ENCODE data around the gene VEZT. TPM values are rescaled to one million over a fixed set of nuclear protein-coding genes. Genes with fewer than 3 reads are reported as not detected.
A peak's percentile ranks its signal among the peaks of the same experiment; 100 is the strongest.

Gene VEZT
- total and polyA plus RNA-seq, 2 experiments from 2014 or later, result 37.9 to 84.2 TPM

DNA sequence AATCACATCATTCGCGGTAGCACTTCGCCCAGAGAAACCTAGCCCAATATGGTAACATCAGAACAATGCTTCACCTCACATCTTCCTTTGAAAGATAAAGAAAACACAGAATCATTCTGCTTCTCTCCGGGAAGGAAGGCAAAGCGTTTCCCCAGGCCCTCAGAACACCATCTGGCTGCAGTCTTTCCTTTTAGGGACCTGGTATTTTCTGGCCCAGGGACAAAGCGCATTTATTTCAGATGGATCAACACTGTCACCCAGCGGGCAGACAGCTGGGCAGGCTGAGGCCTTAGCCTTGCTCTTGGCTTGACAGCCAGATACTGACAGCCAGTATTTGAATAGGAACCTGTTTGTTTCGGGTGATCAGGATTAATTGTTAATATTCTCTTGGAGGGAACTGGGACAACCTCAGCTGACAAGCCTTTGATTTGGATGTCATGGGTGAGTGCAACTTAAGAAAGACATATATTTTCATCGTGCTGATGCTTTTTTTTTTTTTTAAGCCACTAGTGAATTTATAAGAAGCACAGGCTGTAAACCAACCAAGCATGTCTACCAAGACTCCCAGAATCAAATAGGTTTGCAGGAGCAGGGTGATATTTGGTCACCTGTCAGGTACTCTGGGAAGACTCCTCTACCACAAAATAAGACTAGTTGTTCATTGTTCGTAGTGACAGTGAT, 118.9 kb downstream of the VEZT start:
- no peaks in the 10 kb centered on the region for H3K27me3 ChIP-seq
- H3K9me3 ChIP-seq (ENCODE audit: low read depth), result no peaks in the 10 kb centered on the region
- peak overlapping the region; percentile 73 for H3K27ac ChIP-seq
- 21% methylated on average over 10 of the region's 10 CpGs for WGBS (ENCODE audit: low lambda C conversion rate, missing lambda C conversion rate)
- no peaks in the 10 kb centered on the region for H3K36me3 ChIP-seq (replicated peaks; ENCODE audit: insufficient read depth, low read depth)
- no peaks in the 10 kb centered on the region for H4K20me1 ChIP-seq (ENCODE audit: insufficient read depth, poor library complexity, severe bottlenecking)
- H3K79me2 ChIP-seq, result no peaks in the 10 kb centered on the region
- peak; percentile 88 for DNase-seq (ENCODE audit: low spot score)
- H3K4me2 ChIP-seq, result peak overlapping the region; percentile 56
- no peak overlapping the region for H3K4me3 ChIP-seq
- H2AFZ ChIP-seq, result peak overlapping the region; percentile 4
- H3K9me2 ChIP-seq (replicated peaks; ENCODE audit: insufficient read depth), result no peaks in the 10 kb centered on the region
- peaks cover 15% of the 10 kb centered on the region for H3K4me1 ChIP-seq (ENCODE audit: insufficient read depth)
- no peak for TF ChIP-seq EZH2phosphoT487 (IDR thresholded peaks at IDR 0.05; ENCODE audit: low read depth, severe bottlenecking, unreplicated experiment)
- TF ChIP-seq, protein P1, sequence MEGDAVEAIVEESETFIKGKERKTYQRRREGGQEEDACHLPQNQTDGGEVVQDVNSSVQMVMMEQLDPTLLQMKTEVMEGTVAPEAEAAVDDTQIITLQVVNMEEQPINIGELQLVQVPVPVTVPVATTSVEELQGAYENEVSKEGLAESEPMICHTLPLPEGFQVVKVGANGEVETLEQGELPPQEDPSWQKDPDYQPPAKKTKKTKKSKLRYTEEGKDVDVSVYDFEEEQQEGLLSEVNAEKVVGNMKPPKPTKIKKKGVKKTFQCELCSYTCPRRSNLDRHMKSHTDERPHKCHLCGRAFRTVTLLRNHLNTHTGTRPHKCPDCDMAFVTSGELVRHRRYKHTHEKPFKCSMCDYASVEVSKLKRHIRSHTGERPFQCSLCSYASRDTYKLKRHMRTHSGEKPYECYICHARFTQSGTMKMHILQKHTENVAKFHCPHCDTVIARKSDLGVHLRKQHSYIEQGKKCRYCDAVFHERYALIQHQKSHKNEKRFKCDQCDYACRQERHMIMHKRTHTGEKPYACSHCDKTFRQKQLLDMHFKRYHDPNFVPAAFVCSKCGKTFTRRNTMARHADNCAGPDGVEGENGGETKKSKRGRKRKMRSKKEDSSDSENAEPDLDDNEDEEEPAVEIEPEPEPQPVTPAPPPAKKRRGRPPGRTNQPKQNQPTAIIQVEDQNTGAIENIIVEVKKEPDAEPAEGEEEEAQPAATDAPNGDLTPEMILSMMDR (IDR thresholded peaks at IDR 0.05; ENCODE audit: poor library complexity), result peak; percentile 90

- TF ChIP-seq EZH2phosphoT487 (IDR thresholded peaks at IDR 0.05; ENCODE audit: low read depth, severe bottlenecking, unreplicated experiment) (no peak), EZH2 (IDR thresholded peaks at IDR 0.05; ENCODE audit: borderline replicate concordance) (no peak)
- TF ChIP-seq, protein P1 (IDR thresholded peaks at IDR 0.05; ENCODE audit: poor library complexity), result no peak
- WGBS (ENCODE audit: low lambda C conversion rate, missing lambda C conversion rate), result 41% methylated on average over 5 of the region's 5 CpGs
- Histone ChIP-seq H3K79me2 (no peaks in the 10 kb centered on the region), H3K36me3 (replicated peaks; ENCODE audit: insufficient read depth, low read depth) (no peaks in the 10 kb centered on the region), H3K9me3 (ENCODE audit: low read depth) (no peaks in the 10 kb centered on the region), H2AFZ (no peak overlapping the region), H3K27me3 (no peaks in the 10 kb centered on the region), H3K4me2 (peak overlapping the region; percentile 52), H3K9me2 (replicated peaks; ENCODE audit: insufficient read depth) (no peaks in the 10 kb centered on the region), H4K20me1 (ENCODE audit: insufficient read depth, poor library complexity, severe bottlenecking) (no peaks in the 10 kb centered on the region), H3K27ac (peak overlapping the region; percentile 73), H3K4me3 (no peak overlapping the region), H3K4me1 (ENCODE audit: insufficient read depth) (peaks cover 15% of the 10 kb centered on the region)
- no peak for DNase-seq (ENCODE audit: low spot score)
Observed at GRCh38 chr12:95337146-95337545, 119.5 kb downstream of the VEZT start.

DNA sequence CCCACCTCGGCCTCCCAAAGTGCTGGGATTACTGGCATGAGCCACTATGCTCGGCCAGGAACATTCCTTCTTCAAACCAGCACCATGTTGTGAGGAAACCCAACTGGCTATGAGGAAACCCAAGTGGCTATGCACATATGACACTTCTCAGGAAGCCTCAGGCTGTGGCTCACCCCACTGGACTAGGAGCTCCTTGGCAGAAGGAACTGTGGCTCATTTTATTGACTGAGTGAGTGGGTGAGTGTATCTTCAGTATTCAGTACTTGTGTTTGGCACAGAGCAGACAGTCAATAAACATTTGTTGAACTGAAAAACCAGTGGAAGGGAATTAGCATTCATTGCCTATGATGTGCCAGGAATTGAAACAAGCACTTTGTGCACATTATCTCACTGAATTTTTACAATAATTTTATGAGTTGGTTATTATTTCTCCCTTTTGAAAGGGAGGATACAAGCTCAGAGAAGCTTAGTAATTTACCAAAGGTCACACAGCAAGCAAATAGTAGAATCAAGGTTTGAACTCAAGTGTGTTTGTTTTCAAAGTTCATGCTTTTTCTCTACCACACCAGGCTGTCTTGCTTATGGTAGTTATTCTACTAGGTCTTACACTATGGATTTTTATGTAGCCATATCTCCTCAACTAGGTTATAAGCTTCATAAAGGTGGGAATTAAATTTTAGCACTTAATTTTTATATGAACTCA, 121.6 kb downstream of the VEZT start:
- no peaks in the 10 kb centered on the region for H3K79me2 ChIP-seq
- TF ChIP-seq, protein P1 (IDR thresholded peaks at IDR 0.05; ENCODE audit: poor library complexity), result no peak
- TF ChIP-seq EZH2phosphoT487 (IDR thresholded peaks at IDR 0.05; ENCODE audit: low read depth, severe bottlenecking, unreplicated experiment), result no peak
- H3K9me2 ChIP-seq (replicated peaks; ENCODE audit: insufficient read depth), result no peaks in the 10 kb centered on the region
- H3K4me2 ChIP-seq, result no peak overlapping the region
- no peaks in the 10 kb centered on the region for H3K9me3 ChIP-seq (ENCODE audit: low read depth)
- WGBS (ENCODE audit: low lambda C conversion rate, missing lambda C conversion rate), result 94% methylated on average over 2 of the region's 2 CpGs
- no peak overlapping the region for H3K4me3 ChIP-seq
- H3K27me3 ChIP-seq, result no peaks in the 10 kb centered on the region
- peaks cover 15% of the 10 kb centered on the region for H3K4me1 ChIP-seq (ENCODE audit: insufficient read depth)
- H2AFZ ChIP-seq, result no peak overlapping the region
- H3K27ac ChIP-seq, result no peak overlapping the region
- no peaks in the 10 kb centered on the region for H3K36me3 ChIP-seq (replicated peaks; ENCODE audit: insufficient read depth, low read depth)
- no peaks in the 10 kb centered on the region for H4K20me1 ChIP-seq (ENCODE audit: insufficient read depth, poor library complexity, severe bottlenecking)
- no peak for DNase-seq (ENCODE audit: low spot score)
